Stimulated activated CD8-positive, alpha-beta memory T cell treated with anti-CD3 and anti-CD28 coated beads, Interleukin-12 subunit alpha, Interleukin-12 subunit beta, amount 100 ng/mL, for 24 hours (primary cell): ENCODE measurements around the gene CFB.
"Not testable (repeated sequence)": the region's sequence is repeated elsewhere in the genome, so short reads cannot be mapped to it uniquely, and the experiment has no call there.

Experiments
- DNase-seq: peaks from one replicate; pipeline ENCODE4 v3.0.0-alpha.2; 2020; ENCODE audit errors: extremely low read depth

CFB gene

DNA sequence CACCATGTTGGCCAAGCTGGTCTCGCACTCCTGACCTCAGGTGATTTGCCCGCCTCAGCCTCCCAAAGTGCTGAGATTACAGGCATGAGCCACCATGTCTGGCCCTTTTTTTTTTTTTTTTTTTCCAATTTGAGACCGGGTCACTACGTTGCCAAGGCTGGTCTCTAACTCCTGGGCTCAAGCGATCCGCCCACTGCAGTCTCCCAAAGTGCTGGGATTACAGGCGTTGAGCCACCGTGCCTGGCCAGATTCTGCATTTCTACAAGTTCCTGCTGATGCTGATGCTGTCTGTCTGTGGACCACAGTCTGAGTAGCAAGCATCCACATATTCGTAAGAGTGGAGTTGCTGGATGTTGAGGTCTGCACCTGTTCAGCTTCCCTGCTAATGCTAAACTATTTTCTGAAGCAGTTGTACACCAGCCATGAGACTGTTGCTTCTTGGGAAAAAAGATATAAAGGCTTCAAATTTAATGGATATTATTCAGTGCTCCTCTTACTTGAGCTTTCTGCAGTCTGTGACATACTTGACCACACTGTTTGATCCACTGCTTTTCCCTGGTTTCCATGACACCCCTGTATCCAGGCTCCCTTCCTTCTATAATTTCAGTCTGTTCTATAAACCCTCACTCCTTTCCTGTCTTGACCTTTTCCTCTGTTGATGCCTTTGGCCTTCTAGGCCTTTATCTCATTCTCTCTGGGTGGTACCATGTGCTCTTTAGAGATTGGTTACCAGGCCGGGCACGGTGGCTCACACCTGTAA, 33.9 kb upstream of the CFB start:
- DNase-seq: no peak

GRCh38 chr6:31915351-31915750, 30.5 kb upstream of the CFB start:
- no peak for DNase-seq

GRCh38 chr6:31915756-31916155, 30.1 kb upstream of the CFB start:
- no peak for DNase-seq

GRCh38 chr6:31918069-31918720, 27.7 kb upstream of the CFB start:
- no peak for DNase-seq

- DNase-seq: no peak
These were observed 26.1 kb upstream of the CFB start for GRCh38 chr6:31919624-31920303.

DNA sequence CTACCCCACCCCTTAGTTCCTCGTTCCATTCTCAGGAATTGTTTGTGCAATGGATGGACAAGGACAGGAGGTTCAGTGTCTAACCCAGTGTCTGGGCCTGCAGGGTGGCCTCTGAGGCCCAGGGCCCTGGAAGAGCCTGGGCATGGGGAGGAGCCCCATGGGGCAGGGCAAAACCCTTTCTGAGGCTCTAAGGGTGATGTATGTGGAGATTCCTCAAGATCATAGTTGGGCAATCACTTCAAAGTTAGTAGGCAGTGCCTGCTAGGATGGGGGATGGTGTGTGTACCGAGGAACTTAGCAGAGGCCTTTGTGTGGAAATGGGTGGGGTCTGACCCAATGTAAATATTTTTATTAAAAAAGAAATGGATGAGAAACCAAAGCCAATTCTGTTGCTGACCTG, 25.1 kb upstream of the CFB start:
- no peak for DNase-seq

GRCh38 chr6:31922942-31923341, 23.0 kb upstream of the CFB start:
- DNase-seq: no peak

DNA sequence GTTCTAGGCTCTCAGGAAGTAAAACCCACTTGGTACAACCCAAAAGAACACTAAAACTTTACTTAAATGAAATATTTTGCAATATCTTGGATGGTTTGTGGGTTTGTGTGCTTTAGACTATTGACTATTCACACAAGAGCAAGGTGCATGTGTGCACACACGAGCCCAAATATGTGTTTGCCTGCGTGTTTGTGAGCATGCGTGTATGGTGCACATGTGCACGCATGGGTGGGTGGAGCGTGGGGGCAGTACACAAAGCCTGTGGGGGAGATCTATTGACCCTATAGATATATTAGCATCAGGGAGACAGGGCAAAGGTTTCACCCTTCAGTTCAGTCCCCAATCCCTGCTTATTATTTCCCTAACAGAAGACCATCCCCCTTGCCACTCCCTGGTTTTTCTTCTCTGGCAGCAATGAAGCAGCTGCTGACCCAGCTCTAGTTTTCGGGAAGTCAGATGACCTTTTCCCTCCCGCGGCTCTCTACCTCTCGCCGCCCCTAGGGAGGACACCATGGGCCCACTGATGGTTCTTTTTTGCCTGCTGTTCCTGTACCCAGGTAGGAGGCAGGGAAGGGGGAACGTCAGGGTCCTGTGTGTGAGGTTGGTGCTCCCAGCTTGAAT, 18.5 kb upstream of the CFB start, which contains the start of gene C2:
Gene C2 (plus strand): TSS at position 476 of the 621 bp plus-strand sequence. CDS start 36 bp downstream, at position 512.
- no peak for DNase-seq

DNA sequence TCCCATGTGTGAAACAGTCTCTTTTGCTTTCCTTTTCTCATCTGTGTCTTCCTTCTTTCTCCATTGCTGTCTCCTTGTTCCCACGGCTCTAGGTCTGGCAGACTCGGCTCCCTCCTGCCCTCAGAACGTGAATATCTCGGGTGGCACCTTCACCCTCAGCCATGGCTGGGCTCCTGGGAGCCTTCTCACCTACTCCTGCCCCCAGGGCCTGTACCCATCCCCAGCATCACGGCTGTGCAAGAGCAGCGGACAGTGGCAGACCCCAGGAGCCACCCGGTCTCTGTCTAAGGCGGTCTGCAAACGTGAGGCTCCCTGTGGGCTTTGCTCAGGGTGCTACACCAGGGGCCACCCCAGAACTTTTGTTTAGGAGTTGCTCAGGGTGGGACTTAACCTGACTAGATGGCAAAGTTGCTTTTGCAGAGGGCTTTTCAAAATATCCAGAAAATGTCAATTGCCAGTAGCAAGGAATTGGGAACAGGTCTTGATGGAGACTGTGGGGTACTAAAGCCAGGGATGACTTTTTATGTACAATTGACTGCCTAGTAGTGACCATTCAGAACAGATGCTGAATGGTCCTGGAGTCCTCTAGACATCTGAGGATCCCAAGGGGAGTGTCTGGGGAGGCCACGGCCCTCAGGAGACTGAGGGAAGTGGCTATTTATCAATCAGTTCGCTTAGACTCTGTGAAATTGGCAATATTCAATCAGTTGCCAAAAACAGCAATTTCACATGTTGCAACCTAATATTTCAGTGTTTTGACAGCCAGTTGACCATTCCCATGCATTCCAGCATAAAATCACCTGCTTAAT, 17.8 kb upstream of the CFB start:
- DNase-seq: no peak

DNA sequence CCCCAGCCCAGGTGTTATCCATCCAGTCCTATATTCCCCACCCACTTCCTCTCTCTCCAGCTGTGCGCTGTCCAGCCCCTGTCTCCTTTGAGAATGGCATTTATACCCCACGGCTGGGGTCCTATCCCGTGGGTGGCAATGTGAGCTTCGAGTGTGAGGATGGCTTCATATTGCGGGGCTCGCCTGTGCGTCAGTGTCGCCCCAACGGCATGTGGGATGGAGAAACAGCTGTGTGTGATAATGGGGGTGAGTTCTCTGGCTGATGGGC, 17.3 kb upstream of the CFB start:
- no peak for DNase-seq

DNA sequence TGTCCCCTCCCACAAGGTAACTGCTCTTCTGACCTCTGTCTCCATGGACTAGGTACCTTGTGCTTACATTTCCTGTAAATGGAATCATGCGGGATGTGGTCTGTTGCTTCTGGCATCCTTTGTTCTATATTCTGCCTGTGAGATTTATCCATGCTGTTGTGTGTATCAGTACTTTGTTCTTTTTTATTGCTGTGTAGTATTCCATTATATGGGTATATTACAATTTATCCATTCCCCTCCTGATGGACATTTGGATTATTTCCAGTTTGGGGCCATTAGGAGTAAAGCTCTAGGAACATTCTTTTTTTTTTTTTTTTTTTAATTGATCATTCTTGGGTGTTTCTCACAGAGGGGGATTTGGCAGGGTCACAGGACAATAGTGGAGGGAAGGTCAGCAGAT, 14.9 kb upstream of the CFB start:
- DNase-seq: no peak

DNA sequence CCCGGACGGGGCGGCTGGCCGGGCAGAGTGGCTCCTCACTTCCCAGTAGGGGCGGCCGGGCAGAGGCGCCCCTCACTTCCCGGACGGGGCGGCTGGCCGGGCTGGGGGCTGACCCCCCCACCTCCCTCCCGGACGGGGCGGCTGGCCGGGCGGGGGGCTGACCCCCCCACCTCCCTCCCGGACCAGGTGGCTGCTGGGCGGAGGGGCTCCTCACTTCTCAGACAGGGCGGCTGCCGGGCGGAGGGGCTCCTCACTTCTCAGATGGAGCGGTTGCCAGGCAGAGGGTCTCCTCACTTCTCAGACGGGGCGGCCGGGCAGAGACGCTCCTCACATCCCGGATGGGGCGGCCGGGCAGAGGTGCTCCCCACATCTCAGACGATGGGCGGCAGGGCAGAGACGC, 13.8 kb upstream of the CFB start:
- not testable (repeated sequence) for DNase-seq

DNA sequence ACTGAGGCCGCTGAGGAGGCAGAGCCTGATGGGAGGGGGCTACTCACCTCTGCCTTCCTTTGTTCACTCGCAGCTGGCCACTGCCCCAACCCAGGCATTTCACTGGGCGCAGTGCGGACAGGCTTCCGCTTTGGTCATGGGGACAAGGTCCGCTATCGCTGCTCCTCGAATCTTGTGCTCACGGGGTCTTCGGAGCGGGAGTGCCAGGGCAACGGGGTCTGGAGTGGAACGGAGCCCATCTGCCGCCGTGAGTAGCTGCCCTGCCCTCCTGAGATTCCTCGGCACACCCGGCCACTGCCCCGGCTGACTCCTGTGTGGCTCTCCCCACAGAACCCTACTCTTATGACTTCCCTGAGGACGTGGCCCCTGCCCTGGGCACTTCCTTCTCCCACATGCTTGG, 12.4 kb upstream of the CFB start:
- DNase-seq: no peak

DNA sequence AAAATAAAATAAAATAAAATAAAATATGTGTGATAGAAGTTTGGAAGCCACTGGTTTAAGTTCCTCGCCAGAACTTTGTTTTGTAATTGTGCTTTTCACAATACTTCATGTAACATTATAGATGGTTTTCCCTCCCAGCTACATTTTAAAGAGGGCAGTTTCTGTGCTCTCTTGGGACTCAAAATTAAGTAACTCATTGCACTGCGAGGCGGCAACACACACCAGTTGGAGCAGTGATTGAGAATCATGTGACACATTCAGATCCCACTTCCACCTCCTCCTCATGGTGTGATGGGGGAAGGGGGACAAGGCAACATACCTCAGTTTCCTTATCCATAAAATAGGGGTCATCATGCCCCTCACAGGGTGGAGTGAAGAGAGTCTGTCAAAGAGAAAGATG, 10.9 kb upstream of the CFB start:
- no peak for DNase-seq

DNA sequence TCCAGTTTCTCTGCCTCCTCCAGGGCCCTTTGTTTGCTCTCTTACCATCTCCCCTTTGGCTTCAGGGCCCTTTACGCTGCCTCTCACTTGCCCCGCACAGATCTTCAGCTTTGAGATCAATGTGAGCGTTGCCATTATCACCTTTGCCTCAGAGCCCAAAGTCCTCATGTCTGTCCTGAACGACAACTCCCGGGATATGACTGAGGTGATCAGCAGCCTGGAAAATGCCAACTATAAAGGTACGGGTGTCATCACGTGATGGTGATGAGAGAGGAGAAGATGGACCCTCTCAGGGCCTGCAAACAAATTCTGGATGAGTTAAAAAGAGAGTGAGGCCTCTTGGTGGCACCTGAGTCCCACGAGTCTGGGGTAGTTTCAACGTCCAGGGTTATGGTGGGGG, 10.1 kb upstream of the CFB start:
- no peak for DNase-seq

- DNase-seq: no peak
These were observed 5.6 kb upstream of the CFB start for GRCh38 chr6:31940256-31940664.

DNA sequence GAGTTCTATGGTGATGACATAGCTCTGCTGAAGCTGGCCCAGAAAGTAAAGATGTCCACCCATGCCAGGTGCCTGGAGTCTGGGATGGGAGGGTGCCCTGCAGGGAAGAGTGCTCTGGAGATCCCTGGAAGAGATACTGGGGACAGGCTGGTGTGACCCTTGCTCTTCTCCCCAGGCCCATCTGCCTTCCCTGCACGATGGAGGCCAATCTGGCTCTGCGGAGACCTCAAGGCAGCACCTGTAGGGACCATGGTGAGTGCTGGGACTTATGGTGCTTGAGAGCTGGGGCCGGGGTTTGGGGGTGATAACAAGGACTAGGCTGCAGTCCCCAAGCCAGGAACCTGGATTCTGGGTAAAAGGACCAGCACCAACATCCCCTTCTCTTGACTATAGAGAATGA, 2.2 kb upstream of the CFB start:
- no peak for DNase-seq

- no peak for DNase-seq
These were observed 765 bp upstream of the CFB start for GRCh38 chr6:31945154-31945506.

DNA sequence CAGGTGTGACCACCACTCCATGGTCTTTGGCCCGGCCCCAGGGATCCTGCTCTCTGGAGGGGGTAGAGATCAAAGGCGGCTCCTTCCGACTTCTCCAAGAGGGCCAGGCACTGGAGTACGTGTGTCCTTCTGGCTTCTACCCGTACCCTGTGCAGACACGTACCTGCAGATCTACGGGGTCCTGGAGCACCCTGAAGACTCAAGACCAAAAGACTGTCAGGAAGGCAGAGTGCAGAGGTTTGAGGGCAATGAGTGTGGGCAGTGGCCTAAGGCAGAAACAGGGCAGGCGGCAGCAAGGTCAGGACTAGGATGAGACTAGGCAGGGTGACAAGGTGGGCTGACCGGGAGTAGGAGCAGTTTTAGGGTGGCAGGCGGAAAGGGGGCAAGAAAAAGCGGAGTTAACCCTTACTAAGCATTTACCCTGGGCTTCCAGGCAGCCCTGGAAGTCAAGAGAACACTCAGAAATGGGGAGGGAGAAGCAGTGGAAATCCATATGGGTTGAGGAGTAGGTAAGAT, 533 bp downstream of the CFB start:
- no peak for DNase-seq

- no peak for DNase-seq
These were observed 1.3 kb downstream of the CFB start for GRCh38 chr6:31947070-31947675.

- no peak for DNase-seq
These were observed 2.0 kb downstream of the CFB start for GRCh38 chr6:31947864-31948263.
